DMS 273 (cell line): ENCODE measurements around the gene FAM151A.

Experiments
- DNase-seq: peaks from one replicate; lab custom pipeline; 2025; ENCODE audit not compliant: unreplicated experiment; lab: John Stamatoyannopoulos, UW

Gene FAM151A

DNA sequence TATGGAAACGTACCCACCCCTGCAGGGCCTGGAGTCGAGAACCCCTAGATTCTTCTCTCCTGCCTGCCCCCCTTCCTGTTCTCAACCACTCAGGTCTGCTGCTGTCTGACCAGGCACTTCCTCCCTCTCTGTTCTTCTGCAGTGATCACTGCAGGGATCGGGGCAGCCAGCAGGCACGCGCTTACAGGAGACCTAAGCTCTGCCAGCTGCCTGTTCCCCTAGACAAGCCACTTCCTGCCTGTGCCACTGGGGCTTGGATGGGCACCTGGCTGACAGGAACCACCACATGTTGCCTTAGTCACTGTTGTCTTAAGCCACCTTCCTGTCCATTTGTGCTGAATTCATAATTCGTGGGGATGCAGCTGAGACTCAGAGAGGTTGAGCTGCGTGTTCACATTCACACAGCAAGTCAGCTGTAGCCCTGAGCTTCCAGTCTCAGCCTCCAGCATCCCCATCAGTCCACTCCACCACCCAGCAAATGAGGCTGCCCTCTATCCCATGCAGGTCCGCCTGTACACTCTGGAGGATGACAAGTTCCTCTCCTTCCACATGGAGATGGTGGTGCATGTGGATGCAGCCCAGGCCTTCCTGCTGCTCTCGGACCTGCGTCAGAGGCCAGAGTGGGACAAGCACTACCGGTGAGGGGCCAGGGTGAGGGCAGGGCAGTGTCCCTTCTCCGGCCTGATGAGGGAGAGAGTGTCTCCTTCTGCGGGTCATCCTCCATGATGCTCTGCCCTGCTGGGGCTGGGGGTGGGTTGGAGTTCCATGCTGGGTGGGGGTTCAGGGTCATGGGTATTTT, 18.6 kb downstream of the FAM151A start:
- DNase-seq, result peak; percentile 33

DNA sequence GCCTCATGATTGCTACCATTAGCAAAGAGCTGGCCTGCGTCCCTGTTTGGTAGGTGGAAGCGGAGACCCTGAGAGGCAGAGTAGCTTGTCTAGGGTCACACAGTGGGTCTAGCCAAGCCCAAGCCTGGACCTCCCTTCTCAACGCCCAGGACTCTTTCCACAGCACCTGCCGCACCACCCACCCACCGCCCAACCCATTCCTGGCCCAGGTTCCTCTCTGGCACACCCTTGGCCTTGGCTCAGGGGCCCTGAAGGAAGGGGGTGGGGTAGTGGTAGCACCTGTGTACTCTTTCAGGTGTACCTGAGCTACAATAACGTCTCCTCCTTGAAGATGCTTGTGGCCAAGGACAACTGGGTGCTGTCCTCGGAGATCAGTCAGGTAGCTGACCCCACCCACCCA, 19.3 kb downstream of the FAM151A start:
- no peak for DNase-seq

DNA sequence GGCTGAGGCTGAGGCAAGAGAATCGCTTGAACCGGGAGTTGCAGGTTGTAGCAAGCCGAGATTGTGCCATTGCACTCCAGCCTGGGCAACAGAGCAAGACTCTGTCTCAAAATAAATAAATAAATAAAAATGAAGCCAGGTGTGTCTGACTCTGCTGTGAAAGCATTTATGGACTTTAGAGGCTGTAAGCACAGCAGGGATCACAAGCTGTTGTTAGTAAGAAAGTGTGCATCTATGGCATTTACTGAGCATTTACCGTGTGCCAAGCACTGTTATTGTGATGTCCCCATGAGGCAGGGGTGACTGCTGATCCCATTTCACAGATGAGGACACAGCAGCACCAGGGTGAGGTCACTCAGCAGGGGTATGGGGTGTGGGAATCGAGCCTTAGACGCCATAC, 20.1 kb downstream of the FAM151A start:
- no peak for DNase-seq

DNA sequence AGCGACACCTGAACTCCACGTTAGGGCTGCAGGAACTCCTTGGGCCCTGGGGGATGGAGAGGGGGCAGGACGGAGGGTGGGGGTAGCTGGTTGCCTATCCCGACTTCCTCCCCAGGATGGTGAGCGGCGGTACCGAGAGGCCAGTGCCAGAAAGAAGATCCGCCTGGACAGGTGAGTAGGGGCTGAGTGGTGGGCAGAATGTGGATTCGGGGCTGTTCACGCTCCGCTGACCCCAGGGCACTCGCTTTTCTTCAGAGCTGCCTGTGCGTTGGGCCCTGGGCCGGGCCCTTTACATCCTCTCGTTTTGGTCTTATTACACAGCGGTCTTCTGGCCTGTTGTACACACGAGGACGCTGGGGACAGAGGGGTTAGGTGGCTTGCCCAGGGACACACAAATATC, 20.8 kb downstream of the FAM151A start:
- DNase-seq, result no peak

- no peak for DNase-seq
Measured at GRCh38 chr1:54601730-54602129, 21.6 kb downstream of the FAM151A start.

- no peak for DNase-seq
Measured at GRCh38 chr1:54600947-54601721, 22.2 kb downstream of the FAM151A start.

- no peak for DNase-seq
Measured at GRCh38 chr1:54599211-54599823, 24.0 kb downstream of the FAM151A start.

DNA sequence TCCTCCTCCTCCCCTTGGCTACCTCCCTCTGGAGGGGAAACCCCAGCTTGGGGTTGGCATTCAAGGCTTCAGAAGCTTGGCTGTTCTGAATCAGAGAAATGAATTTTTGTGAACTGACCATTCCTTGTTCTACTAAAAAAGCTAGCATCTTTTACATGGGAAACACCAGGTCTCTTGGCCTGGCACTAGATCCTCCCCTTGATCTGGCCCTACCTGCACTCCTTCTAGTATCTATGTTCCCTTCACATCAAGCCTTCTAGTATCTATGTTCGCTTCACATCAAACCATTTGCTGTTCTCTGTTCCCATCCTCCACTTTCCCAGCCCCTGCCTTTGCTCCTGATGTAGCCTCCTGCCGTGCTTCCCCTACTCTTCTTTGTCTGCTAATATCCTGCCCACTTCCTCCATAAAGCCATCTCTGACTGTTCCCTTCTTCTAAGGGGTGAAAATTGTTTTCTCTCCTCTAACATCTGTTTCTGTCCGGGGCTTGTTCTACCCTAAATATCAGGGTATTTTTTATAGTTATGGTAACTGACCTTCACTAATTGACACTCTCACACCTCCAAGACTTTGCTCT, 25.8 kb downstream of the FAM151A start:
- no peak for DNase-seq

- DNase-seq, result no peak
Measured at GRCh38 chr1:54596756-54597155, 26.6 kb downstream of the FAM151A start.

- DNase-seq, result no peak
Measured at GRCh38 chr1:54595956-54596498, 27.3 kb downstream of the FAM151A start.

DNA sequence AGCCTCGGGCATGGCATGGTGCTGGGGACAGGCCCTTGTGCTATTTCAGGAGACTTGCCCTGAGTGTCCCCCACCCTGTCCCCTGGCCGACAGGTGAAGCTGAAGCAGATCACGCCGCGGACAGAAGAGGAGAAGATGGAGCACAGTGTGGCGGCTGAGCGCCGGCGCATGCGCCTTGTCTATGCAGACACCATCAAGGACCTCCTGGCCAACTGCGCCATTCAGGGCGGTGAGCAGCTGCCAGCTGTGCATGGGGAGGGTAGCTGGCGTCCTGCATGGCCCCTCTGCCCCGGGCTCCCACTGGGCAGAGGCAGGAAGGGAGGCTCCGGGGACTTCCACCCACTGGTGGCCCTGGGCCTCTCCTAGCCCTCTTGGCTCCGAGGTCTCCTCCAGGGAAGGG, 28.9 kb downstream of the FAM151A start:
- DNase-seq, result no peak

DNA sequence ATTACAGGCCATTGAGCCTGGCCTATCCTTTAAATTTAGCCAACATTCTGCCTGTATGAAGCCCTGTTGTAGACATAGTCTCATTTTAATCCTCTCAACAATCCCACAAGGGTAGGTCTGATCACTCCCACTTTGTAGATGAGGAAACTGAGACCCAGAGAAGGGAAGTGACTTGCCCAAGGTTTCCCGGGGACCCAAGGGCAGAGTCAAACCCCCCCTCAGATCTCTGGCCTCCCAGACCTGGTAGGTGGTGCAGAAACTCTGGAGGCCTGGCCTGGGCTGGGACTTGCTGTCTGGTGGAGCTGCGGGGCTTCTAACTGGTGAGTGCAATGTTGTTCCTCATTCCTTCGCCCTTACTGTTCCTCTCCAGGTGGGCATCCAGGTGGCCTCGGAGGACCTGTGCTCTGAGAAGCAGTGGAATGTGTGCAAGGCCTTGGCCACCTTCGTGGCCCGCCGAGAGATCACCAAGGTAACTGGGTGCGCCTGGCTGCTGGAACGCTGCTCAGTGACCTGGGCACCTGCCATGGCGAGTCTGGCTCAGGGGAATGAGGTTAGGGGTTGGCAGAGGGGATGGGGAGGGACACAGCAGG, 29.7 kb downstream of the FAM151A start:
- no peak for DNase-seq

- no peak for DNase-seq
Measured at GRCh38 chr1:54591127-54591756, 32.1 kb downstream of the FAM151A start.

DNA sequence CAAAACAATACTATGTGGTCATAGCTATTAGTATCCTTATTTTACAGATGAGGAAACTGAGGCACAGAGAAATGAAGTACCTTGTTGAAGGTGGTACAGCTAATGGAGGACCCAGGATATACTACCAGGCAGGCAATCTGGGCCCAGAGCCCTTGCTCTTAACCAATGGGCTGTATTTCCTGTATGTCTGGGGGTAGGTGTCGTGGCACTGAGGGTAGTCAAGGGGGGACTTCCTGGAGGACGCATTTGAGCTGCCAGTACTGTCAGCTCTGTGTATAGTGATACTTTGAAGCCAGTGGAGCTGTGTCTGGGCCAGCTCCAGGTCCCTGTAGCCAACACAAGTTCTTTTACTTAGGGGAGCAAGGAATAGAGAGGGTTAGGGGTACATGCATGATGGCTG, 34.9 kb downstream of the FAM151A start:
- DNase-seq, result no peak

GRCh38 chr1:54585181-54586066, 37.9 kb downstream of the FAM151A start:
- DNase-seq, result peak; percentile 26

- no peak for DNase-seq
Measured at GRCh38 chr1:54584575-54584974, 38.8 kb downstream of the FAM151A start.

GRCh38 chr1:54583871-54584270, 39.5 kb downstream of the FAM151A start:
- DNase-seq, result peak; percentile 79

- no peak for DNase-seq
Measured at GRCh38 chr1:54583307-54583686, 40.0 kb downstream of the FAM151A start.

GRCh38 chr1:54582566-54583306, 40.6 kb downstream of the FAM151A start:
- DNase-seq, result peak; percentile 63
